Measurements from ENCODE around the gene IL17D.

DNA sequence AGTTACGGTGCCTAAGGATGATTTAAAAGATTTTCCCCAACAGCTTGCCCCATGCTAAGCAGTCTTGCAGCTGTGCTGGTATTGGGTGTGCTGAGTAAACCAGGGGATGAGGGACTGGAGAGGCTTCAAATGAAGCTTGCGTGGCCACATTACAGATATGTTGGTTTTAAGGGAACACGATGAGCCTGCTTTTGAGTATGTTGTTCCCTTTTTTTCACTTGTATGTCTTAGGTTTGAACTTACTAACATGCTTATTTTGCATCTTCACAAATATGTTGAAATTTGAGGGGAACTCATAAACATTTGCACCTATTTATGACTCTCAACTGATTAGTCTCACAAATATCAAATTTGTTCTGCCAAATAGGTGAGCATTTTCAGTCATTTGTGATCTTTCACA lies 2.0 kb upstream of the IL17D start:
- TF ChIP-seq POLR2AphosphoS5 (IDR thresholded peaks at IDR 0.05; ENCODE audit: borderline replicate concordance, low read depth, low read length), result no peak
- no peak for TF ChIP-seq EZH2 (IDR thresholded peaks at IDR 0.05)
- no peak for TF ChIP-seq FOXP2 (optimal IDR thresholded peaks at IDR 0.05; ENCODE audit: control extremely low read depth, extremely low read length, insufficient read depth)
